GM21528 (cell line): Measurements from ENCODE around the gene DAGLA.

Experiments used
- ATAC-seq: cut with Tn5 transposase; IDR thresholded peaks from one replicate; pipeline ENCODE4 v1.9.1; 2021; ENCODE audit warnings: mild to moderate bottlenecking, moderate library complexity; ENCODE audit not compliant: unreplicated experiment, low FRiP score

DAGLA gene

GRCh38 chr11:61707574-61707973, 27.4 kb downstream of the DAGLA start:
- ATAC-seq = no peak

GRCh38 chr11:61709110-61709509, 28.9 kb downstream of the DAGLA start:
- no peak for ATAC-seq

- ATAC-seq = no peak
Measured at GRCh38 chr11:61709572-61709971, 29.4 kb downstream of the DAGLA start.

- ATAC-seq = no peak
Measured at GRCh38 chr11:61710019-61710418, 29.8 kb downstream of the DAGLA start.

GRCh38 chr11:61711037-61711436, 30.8 kb downstream of the DAGLA start:
- no peak for ATAC-seq

GRCh38 chr11:61711498-61711897, 31.3 kb downstream of the DAGLA start:
- ATAC-seq = no peak

- ATAC-seq = no peak
Measured at GRCh38 chr11:61712314-61712713, 32.1 kb downstream of the DAGLA start.

GRCh38 chr11:61712846-61713245, 32.7 kb downstream of the DAGLA start:
- no peak for ATAC-seq

GRCh38 chr11:61713464-61713863, 33.3 kb downstream of the DAGLA start:
- no peak for ATAC-seq

- no peak for ATAC-seq
Measured at GRCh38 chr11:61713906-61714305, 33.7 kb downstream of the DAGLA start.

GRCh38 chr11:61714316-61714715, 34.1 kb downstream of the DAGLA start:
- ATAC-seq = no peak

- no peak for ATAC-seq
Measured at GRCh38 chr11:61714916-61715315, 34.7 kb downstream of the DAGLA start.

GRCh38 chr11:61715867-61716266, 35.7 kb downstream of the DAGLA start:
- no peak for ATAC-seq

GRCh38 chr11:61716478-61717285, 36.5 kb downstream of the DAGLA start:
- no peak for ATAC-seq

- ATAC-seq = no peak
Measured at GRCh38 chr11:61717286-61718033, 37.3 kb downstream of the DAGLA start.

GRCh38 chr11:61718046-61718531, 37.9 kb downstream of the DAGLA start:
- ATAC-seq = no peak

GRCh38 chr11:61718621-61719302, 38.6 kb downstream of the DAGLA start:
- no peak for ATAC-seq

GRCh38 chr11:61719978-61720377, 39.8 kb downstream of the DAGLA start:
- ATAC-seq = no peak

GRCh38 chr11:61720597-61720996, 40.4 kb downstream of the DAGLA start:
- ATAC-seq = no peak

GRCh38 chr11:61724437-61724836, 44.2 kb downstream of the DAGLA start:
- ATAC-seq = no peak

GRCh38 chr11:61725781-61726231, 45.6 kb downstream of the DAGLA start:
- ATAC-seq = no peak
